ENCODE data around the gene PALM. TPM values are rescaled to one million over a fixed set of nuclear protein-coding genes. Genes with fewer than 3 reads are reported as not detected.

The PALM gene
- total and polyA plus RNA-seq, 9 of the 15 experiments (the other 6 are each of a cell fraction or from before 2014, with no cell fraction given) = 0.04 to 6.6 (median 1.7) TPM

- TF ChIP-seq BACH1 (tag; IDR thresholded peaks at IDR 0.05) (no peak), UBTF (IDR thresholded peaks at IDR 0.05; ENCODE audit: borderline replicate concordance in 1 of 2, low read depth in 2 of 2, low read length in 2 of 2) (no peak), NCOA6 (IDR thresholded peaks at IDR 0.05) (no peak), NFIX (CRISPR knock-in tag; IDR thresholded peaks at IDR 0.05; ENCODE audit: low read depth) (no peak)
- POLR2A ChIA-PET = interaction anchor here (0.6 kb wide), 1 partner anchor 1658 kb away, joined by 3 read pairs; no protein-coding TSS in a partner anchor
- intact Hi-C loops (cut with micrococcal nuclease) = no loop called here
- no peak for FAIRE-seq
- CTCF ChIA-PET (ENCODE audit: low intra/inter-chr PET ratio) = no interaction called here
- WGBS (ENCODE audit: insufficient coverage, low coverage, missing lambda C conversion rate) = 70% methylated on average over 24 of the region's 50 CpGs
- Histone ChIP-seq H3K79me2 (ENCODE audit: control insufficient read depth, insufficient read depth, low read length) (no peaks in the 10 kb centered on the region), H2AFZ (ENCODE audit: low read depth, low read length) (no peak overlapping the region), H3K4me3 (no peak overlapping the region), H3K9me3 (replicated peaks; ENCODE audit: control insufficient read depth, insufficient read depth, low read depth, low read length) (peaks cover 11% of the 10 kb centered on the region; the same call in 1 of the 2 replicates), H3K27me3 (ENCODE audit: control insufficient read depth in 2 of 2, insufficient read depth in 2 of 2, low read length in 2 of 2) (no peaks in the 10 kb centered on the region), H3K9me1 (ENCODE audit: control insufficient read depth, insufficient read depth, low read length) (no peaks in the 10 kb centered on the region), H3K4me2 (ENCODE audit: insufficient read depth, low read length) (no peak overlapping the region), H3K36me3 (ENCODE audit: control insufficient read depth, insufficient read depth, low read length) (no peaks in the 10 kb centered on the region), H3K4me1 (replicated peaks in 1 of 2; ENCODE audit: control insufficient read depth in 2 of 2, insufficient read depth in 2 of 2, low read length in 2 of 2) (peaks cover 0 to 16% of the 10 kb centered on the region in 2 experiments; a peak in 2 of 5 replicates), H3K27ac (ENCODE audit: extremely low read depth, low read depth, low read length) (no peak overlapping the region), H3K9ac (ENCODE audit: insufficient read depth in 1 of 2, low read depth in 2 of 2, low read length in 2 of 2) (no peak overlapping the region), H4K20me1 (replicated peaks; ENCODE audit: control insufficient read depth, insufficient read depth, low read length) (no peaks in the 10 kb centered on the region)
- no peak for DNase-seq (ENCODE audit: extremely low read depth in 1 of 4, low spot score in 3 of 4)
- no TSS peak for BruUV-seq (replicated peaks)
- in situ Hi-C loops (cut with MboI) = loop anchor here (25.0 kb wide), 1 partner anchor 479 kb away; the partner anchor contains the start of genes ATP5F1D, CBARP and MIDN
- ATAC-seq = no peak
These were observed 49.3 kb downstream of the PALM start for GRCh38 chr19:757811-758668.

All from K562 (cell line).